CD4-positive, alpha-beta T cell (primary cell): ENCODE data around the gene SMU1. TPM values are rescaled to one million over a fixed set of nuclear protein-coding genes. Genes with fewer than 3 reads are reported as not detected.

Experiments
- ATAC-seq: fragments of 200-7000 bp; cut with Tn5 transposase; one replicate; pipeline ENCODE4 v1.10.0; 2022; ENCODE audit warnings: mild to moderate bottlenecking; ENCODE audit not compliant: poor library complexity
- CTCF ChIA-PET: fragments of 350-600 bp; sonication (Branson Sonifier 250); formaldehyde crosslinking; loops from one replicate; lab custom pipeline; 2021; ENCODE audit warnings: antibody characterized with exemption, inconsistent platforms; lab: Charles Lee
- POLR2A ChIA-PET: fragments of 350-600 bp; sonication (Branson Sonifier 250); formaldehyde crosslinking; loops from one replicate; lab custom pipeline; 2021; ENCODE audit warnings: antibody characterized with exemption, inconsistent platforms; lab: Charles Lee
- DNase-seq, 14 experiments: peaks; one replicate each; pipeline ENCODE4 v3.0.0-alpha.2; 2013 to 2020; ENCODE audit warnings: mixed read lengths in 2 of 14
- H3K27ac ChIP-seq, 2 donors: one replicate each; pipeline versions ENCODE4 v1.5.1 to v1.7.0; 2013; ENCODE audit warnings: low read length in 2 of 2, low read depth in 1 of 2, mild to moderate bottlenecking in 1 of 2
- H3K27me3 ChIP-seq, 2 experiments: 1 replicate in 1 of 2; 2 replicates in 1 of 2; pipeline versions ENCODE4 v1.6.1 to v1.7.0; 2013; ENCODE audit warnings: low read length in 2 of 2, control low read depth in 1 of 2, mild to moderate bottlenecking in 1 of 2, moderate library complexity in 1 of 2; ENCODE audit not compliant: insufficient read depth in 2 of 2, control insufficient read depth in 1 of 2
- H3K36me3 ChIP-seq: one replicate; pipeline ENCODE4 v1.6.1; 2013; ENCODE audit warnings: low read length, control low read depth; ENCODE audit not compliant: insufficient read depth
- H3K4me1 ChIP-seq: one replicate; pipeline ENCODE4 v1.6.1; 2013; ENCODE audit warnings: low read length, control low read depth; ENCODE audit not compliant: insufficient read depth
- H3K4me3 ChIP-seq: one replicate; pipeline ENCODE4 v1.5.1; 2013; ENCODE audit warnings: mild to moderate bottlenecking, low read length, moderate library complexity
- H3K9me3 ChIP-seq, 2 experiments: 1 replicate in 1 of 2; 2 replicates in 1 of 2; pipeline versions ENCODE4 v1.6.1 to v1.7.0; 2013; ENCODE audit warnings: low read length in 2 of 2, mild to moderate bottlenecking in 2 of 2, control low read depth in 1 of 2, moderate library complexity in 1 of 2; ENCODE audit not compliant: control insufficient read depth in 1 of 2, insufficient read depth in 1 of 2
- H3K27ac Mint-ChIP-seq: one replicate; pipeline ENCODE4 v1.8.0; 2020; ENCODE audit warnings: mixed read lengths
- H3K27me3 Mint-ChIP-seq: one replicate; pipeline ENCODE4 v1.8.0; 2021; ENCODE audit warnings: mixed read lengths
- H3K36me3 Mint-ChIP-seq: one replicate; pipeline ENCODE4 v1.8.0; 2021; ENCODE audit warnings: low read depth, mixed read lengths
- H3K4me1 Mint-ChIP-seq: one replicate; pipeline ENCODE4 v1.8.0; 2021; ENCODE audit warnings: low read depth, mixed read lengths
- H3K4me3 Mint-ChIP-seq: one replicate; pipeline ENCODE4 v1.8.0; 2020; ENCODE audit warnings: mild to moderate bottlenecking, mixed read lengths
- H3K9me3 Mint-ChIP-seq: one replicate; pipeline ENCODE4 v1.8.0; 2020; ENCODE audit warnings: mixed read lengths
- CTCF ChIP-seq: fragments of 200-600 bp; IDR thresholded peaks from one replicate; pipeline ENCODE4 v1.8.0; 2022; ENCODE audit warnings: antibody characterized with exemption, mild to moderate bottlenecking
- intact Hi-C, 2 experiments: fragments of 100-400 bp; cut with DNase I in 1 of 2; cut with micrococcal nuclease in 1 of 2; formaldehyde crosslinking; loops; one replicate each; pipeline versions ENCODE4 v1.15.1 to v1.9.0; 2023 to 2025; cut with DNase I, micrococcal nuclease
- total RNA-seq, 174 experiments: library from RNA in 2 of 174; stranded (reverse) in 2 of 174; gene quantifications; one replicate each; pipeline ENCODE4 v1.2.3 and lab custom pipeline; 2021 to 2026

Gene SMU1
- total RNA-seq, 2 experiments from 2014 or later: 25.1 to 26.0 TPM

GRCh38 chr9:33124046-33124445 is 47.6 kb upstream of the SMU1 start:
- intact Hi-C loops: no loop called here
- Mint-ChIP-seq H3K9me3 (no peaks in the 10 kb centered on the region), H3K4me1 (peaks cover 46% of the 10 kb centered on the region), H3K27ac (no peak overlapping the region), H3K36me3 (peaks cover 59% of the 10 kb centered on the region), H3K27me3 (no peaks in the 10 kb centered on the region), H3K4me3 (no peak overlapping the region)
- Histone ChIP-seq H3K9me3 (no peaks in the 10 kb centered on the region), H3K4me3 (no peak overlapping the region), H3K27me3 (no peaks in the 10 kb centered on the region), H3K4me1 (peaks cover 7% of the 10 kb centered on the region), H3K36me3 (peaks cover 54% of the 10 kb centered on the region), H3K27ac (no peak overlapping the region)
- ChIA-PET POLR2A (no interaction called here), CTCF (no interaction called here)
- no peak for DNase-seq
- TF ChIP-seq CTCF: no peak
- no peak for ATAC-seq

- H3K4me1 Mint-ChIP-seq: peaks cover 46% of the 10 kb centered on the region
- intact Hi-C loops: no loop called here
- H3K4me3 Mint-ChIP-seq: no peak overlapping the region
- H3K9me3 ChIP-seq: no peaks in the 10 kb centered on the region
- peaks cover 59% of the 10 kb centered on the region for H3K36me3 Mint-ChIP-seq
- H3K4me3 ChIP-seq: no peak overlapping the region
- peaks cover 8% of the 10 kb centered on the region for H3K4me1 ChIP-seq
- CTCF ChIA-PET: no interaction called here
- POLR2A ChIA-PET: no interaction called here
- no peak for ATAC-seq
- no peak for TF ChIP-seq CTCF
- no peak for DNase-seq
- no peaks in the 10 kb centered on the region for H3K27me3 ChIP-seq
- no peak overlapping the region for H3K27ac Mint-ChIP-seq
- H3K27me3 Mint-ChIP-seq: no peaks in the 10 kb centered on the region
- no peaks in the 10 kb centered on the region for H3K9me3 Mint-ChIP-seq
- H3K27ac ChIP-seq: no peak overlapping the region
- H3K36me3 ChIP-seq: peaks cover 51% of the 10 kb centered on the region
Observed at GRCh38 chr9:33123407-33124031, 47.0 kb upstream of the SMU1 start.

- Mint-ChIP-seq H3K27ac (no peak overlapping the region), H3K4me3 (no peak overlapping the region), H3K9me3 (no peaks in the 10 kb centered on the region), H3K4me1 (peaks cover 50% of the 10 kb centered on the region), H3K36me3 (peaks cover 58% of the 10 kb centered on the region), H3K27me3 (no peaks in the 10 kb centered on the region)
- intact Hi-C loops: no loop called here
- Histone ChIP-seq H3K27ac (no peak overlapping the region), H3K27me3 (no peaks in the 10 kb centered on the region), H3K4me3 (no peak overlapping the region), H3K4me1 (peaks cover 18% of the 10 kb centered on the region), H3K36me3 (peaks cover 38% of the 10 kb centered on the region), H3K9me3 (no peaks in the 10 kb centered on the region)
- TF ChIP-seq CTCF: no peak
- ChIA-PET POLR2A (no interaction called here), CTCF (interaction anchor here (3.2 kb wide), 1 partner anchor 50 kb away, joined by 8 read pairs; no protein-coding TSS in a partner anchor)
- DNase-seq (no peak), ATAC-seq (no peak)
Observed at GRCh38 chr9:33120620-33121019, 44.1 kb upstream of the SMU1 start.
